Measurements from ENCODE around the gene KCNIP1. TPM values are rescaled to one million over a fixed set of nuclear protein-coding genes. Genes with fewer than 3 reads are reported as not detected.
A peak's percentile ranks its signal among the peaks of the same experiment; 100 is the strongest.

Gene KCNIP1
- total RNA-seq, 2 donors from 2014 or later: not detected

DNA sequence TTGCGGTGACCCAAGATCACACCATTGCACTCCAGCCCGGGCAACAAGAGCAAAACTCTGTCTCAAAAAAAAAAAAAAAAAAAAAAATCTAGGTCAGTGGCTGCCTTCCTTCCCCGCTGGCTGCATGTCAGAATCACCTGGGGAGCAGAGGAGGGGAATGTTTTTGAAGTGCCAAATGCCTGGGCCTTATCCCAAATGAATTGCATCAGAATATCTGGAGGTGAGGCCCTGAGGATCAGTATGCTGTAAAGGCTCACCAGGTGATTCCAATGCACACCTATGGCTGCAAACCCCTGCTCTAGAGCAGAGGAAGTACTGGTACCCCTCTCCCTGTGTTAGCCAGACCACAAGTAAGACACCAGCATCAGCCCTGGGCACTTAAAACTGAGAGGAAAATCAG is 235.0 kb downstream of the KCNIP1 start:
- TF ChIP-seq, protein P1, sequence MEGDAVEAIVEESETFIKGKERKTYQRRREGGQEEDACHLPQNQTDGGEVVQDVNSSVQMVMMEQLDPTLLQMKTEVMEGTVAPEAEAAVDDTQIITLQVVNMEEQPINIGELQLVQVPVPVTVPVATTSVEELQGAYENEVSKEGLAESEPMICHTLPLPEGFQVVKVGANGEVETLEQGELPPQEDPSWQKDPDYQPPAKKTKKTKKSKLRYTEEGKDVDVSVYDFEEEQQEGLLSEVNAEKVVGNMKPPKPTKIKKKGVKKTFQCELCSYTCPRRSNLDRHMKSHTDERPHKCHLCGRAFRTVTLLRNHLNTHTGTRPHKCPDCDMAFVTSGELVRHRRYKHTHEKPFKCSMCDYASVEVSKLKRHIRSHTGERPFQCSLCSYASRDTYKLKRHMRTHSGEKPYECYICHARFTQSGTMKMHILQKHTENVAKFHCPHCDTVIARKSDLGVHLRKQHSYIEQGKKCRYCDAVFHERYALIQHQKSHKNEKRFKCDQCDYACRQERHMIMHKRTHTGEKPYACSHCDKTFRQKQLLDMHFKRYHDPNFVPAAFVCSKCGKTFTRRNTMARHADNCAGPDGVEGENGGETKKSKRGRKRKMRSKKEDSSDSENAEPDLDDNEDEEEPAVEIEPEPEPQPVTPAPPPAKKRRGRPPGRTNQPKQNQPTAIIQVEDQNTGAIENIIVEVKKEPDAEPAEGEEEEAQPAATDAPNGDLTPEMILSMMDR (conservative IDR thresholded peaks at IDR 0.05): no peak
- peak; percentile 65 for DNase-seq
- H3K36me3 Mint-ChIP-seq (ENCODE audit: low read depth): no peaks in the 10 kb centered on the region
- 77% methylated on average over 2 of the region's 3 CpGs; no CpG with 5 or more reads in 1 of the 2 experiments for WGBS, 2 experiments (ENCODE audit: insufficient coverage in 1 of 2, insufficient read length in 1 of 2)
- H3K4me3 Mint-ChIP-seq: no peak overlapping the region
- no peaks in the 10 kb centered on the region for H3K4me1 ChIP-seq (ENCODE audit: control insufficient read depth, insufficient read depth, low read length)
- H3K9ac ChIP-seq (ENCODE audit: extremely low read depth, low read length, poor library complexity, severe bottlenecking): no peak overlapping the region
- peaks cover 22% of the 10 kb centered on the region for H3K4me1 Mint-ChIP-seq
- H3K9me3 ChIP-seq (ENCODE audit: control insufficient read depth, low read length): peaks cover 21% of the 10 kb centered on the region
- H3K27ac ChIP-seq (ENCODE audit: low read depth, low read length): no peak overlapping the region
- H3K4me3 ChIP-seq (ENCODE audit: low read length): no peak overlapping the region
- H3K27me3 ChIP-seq (ENCODE audit: control insufficient read depth, insufficient read depth, low read length, poor library complexity, severe bottlenecking): peaks cover 17% of the 10 kb centered on the region
- no peaks in the 10 kb centered on the region for H3K36me3 ChIP-seq (ENCODE audit: control insufficient read depth, insufficient read depth, low read length)
- peaks cover 64% of the 10 kb centered on the region for H3K27me3 Mint-ChIP-seq (ENCODE audit: insufficient read depth)
- H3K9me3 Mint-ChIP-seq: peaks cover 18% of the 10 kb centered on the region
- H3K27ac Mint-ChIP-seq: no peak overlapping the region

DNA sequence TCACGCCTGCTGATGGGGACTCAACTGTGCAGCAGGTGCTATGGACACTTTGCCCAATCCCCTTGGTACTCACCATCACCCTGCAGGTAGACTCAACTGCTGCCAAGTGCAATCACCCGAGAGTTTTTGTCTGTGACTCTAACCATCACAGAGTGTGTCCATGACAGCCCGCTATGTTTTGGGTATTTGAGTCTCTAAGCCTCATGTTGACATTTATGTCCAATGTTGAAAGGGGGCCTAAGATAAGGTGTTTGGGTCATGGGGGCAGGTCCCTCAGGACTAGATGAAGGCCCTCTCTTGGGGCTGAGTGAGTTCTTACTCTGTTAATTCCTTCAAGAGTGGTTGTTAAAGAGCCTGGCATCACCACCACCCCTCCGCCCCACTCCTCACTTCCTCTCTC is 235.6 kb downstream of the KCNIP1 start:
- 93 to 100% methylated on average over 1 to 4 of the region's 4 CpGs for WGBS, 2 experiments (ENCODE audit: insufficient coverage in 1 of 2, insufficient read length in 1 of 2)
- Histone ChIP-seq H3K9ac (ENCODE audit: extremely low read depth, low read length, poor library complexity, severe bottlenecking) (no peak overlapping the region), H3K27ac (ENCODE audit: low read depth, low read length) (no peak overlapping the region), H3K27me3 (ENCODE audit: control insufficient read depth, insufficient read depth, low read length, poor library complexity, severe bottlenecking) (peaks cover 22% of the 10 kb centered on the region), H3K9me3 (ENCODE audit: control insufficient read depth, low read length) (peaks cover 21% of the 10 kb centered on the region), H3K4me1 (ENCODE audit: control insufficient read depth, insufficient read depth, low read length) (no peaks in the 10 kb centered on the region), H3K4me3 (ENCODE audit: low read length) (no peak overlapping the region), H3K36me3 (ENCODE audit: control insufficient read depth, insufficient read depth, low read length) (no peaks in the 10 kb centered on the region)
- no peak overlapping the region for H3K4me3 Mint-ChIP-seq
- no peak overlapping the region for H3K27ac Mint-ChIP-seq
- H3K9me3 Mint-ChIP-seq: peaks cover 18% of the 10 kb centered on the region
- peaks cover 69% of the 10 kb centered on the region for H3K27me3 Mint-ChIP-seq (ENCODE audit: insufficient read depth)
- TF ChIP-seq, protein P1 (conservative IDR thresholded peaks at IDR 0.05): no peak
- DNase-seq: no peak
- H3K36me3 Mint-ChIP-seq (ENCODE audit: low read depth): no peaks in the 10 kb centered on the region
- peaks cover 24% of the 10 kb centered on the region for H3K4me1 Mint-ChIP-seq

DNA sequence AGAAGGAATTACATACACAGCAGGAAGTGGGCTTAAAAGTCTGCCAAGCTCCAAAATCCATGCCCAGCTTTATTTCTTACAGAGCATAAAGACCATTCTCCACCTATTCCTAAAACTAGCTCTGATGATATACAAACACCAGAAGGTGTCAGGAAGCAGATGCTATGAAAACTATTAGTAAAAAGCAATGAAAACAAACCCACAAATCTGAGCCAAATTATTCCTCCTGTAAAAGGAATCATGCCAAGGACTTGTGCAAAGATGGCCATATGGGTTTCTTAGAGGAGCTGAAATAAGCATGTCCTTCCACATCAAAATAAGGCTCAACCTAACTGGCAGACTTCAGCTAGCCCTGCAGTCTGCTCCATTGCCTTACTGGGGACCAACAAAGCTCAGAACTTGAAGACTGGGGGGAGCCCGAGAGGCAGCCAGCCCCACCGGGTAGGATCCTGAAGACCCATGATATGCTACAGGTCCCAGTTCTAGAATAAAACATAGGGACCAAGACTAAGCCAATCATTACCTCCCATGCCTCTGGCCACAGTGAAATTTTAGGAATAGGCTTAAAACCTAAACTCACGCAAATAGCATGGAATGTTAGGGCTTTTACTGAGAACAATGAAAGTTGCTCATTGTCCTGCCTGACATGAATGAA is 236.9 kb downstream of the KCNIP1 start:
- peaks cover 24% of the 10 kb centered on the region for H3K4me1 Mint-ChIP-seq
- H3K4me3 Mint-ChIP-seq: no peak overlapping the region
- Histone ChIP-seq H3K27me3 (ENCODE audit: control insufficient read depth, insufficient read depth, low read length, poor library complexity, severe bottlenecking) (peaks cover 32% of the 10 kb centered on the region), H3K36me3 (ENCODE audit: control insufficient read depth, insufficient read depth, low read length) (no peaks in the 10 kb centered on the region), H3K9ac (ENCODE audit: extremely low read depth, low read length, poor library complexity, severe bottlenecking) (no peak overlapping the region), H3K9me3 (ENCODE audit: control insufficient read depth, low read length) (peaks cover 10% of the 10 kb centered on the region), H3K4me3 (ENCODE audit: low read length) (no peak overlapping the region), H3K4me1 (ENCODE audit: control insufficient read depth, insufficient read depth, low read length) (no peaks in the 10 kb centered on the region), H3K27ac (ENCODE audit: low read depth, low read length) (no peak overlapping the region)
- peaks cover 10% of the 10 kb centered on the region for H3K9me3 Mint-ChIP-seq
- DNase-seq: peak; percentile 22
- 75% methylated on average over 3 of the region's 3 CpGs; no CpG with 5 or more reads in 1 of the 2 experiments for WGBS, 2 experiments (ENCODE audit: insufficient coverage in 1 of 2, insufficient read length in 1 of 2)
- TF ChIP-seq, protein P1 (conservative IDR thresholded peaks at IDR 0.05): no peak
- no peaks in the 10 kb centered on the region for H3K36me3 Mint-ChIP-seq (ENCODE audit: low read depth)
- no peak overlapping the region for H3K27ac Mint-ChIP-seq
- H3K27me3 Mint-ChIP-seq (ENCODE audit: insufficient read depth): peaks cover 69% of the 10 kb centered on the region
